Brain microvascular endothelial cell (primary cell): Measurements from ENCODE around the gene CPM.

Experiments used
- DNase-seq: peaks from one replicate; pipeline ENCODE4 v3.0.0-alpha.2; 2020
- H3K27ac ChIP-seq: fragments of 250-450 bp; sonication (Bioruptor Pico); 2 replicates; pipeline ENCODE4 v1.5.1; 2020; ENCODE audit warnings: mild to moderate bottlenecking, moderate library complexity
- H3K27me3 ChIP-seq: fragments of 250-450 bp; sonication (Bioruptor Pico); replicated peaks from 2 replicates; pipeline ENCODE4 v1.5.1; 2020; ENCODE audit warnings: mild to moderate bottlenecking
- H3K36me3 ChIP-seq: fragments of 250-450 bp; sonication (Bioruptor Pico); replicated peaks from 2 replicates; pipeline ENCODE4 v1.5.1; 2020; ENCODE audit warnings: mild to moderate bottlenecking
- H3K4me3 ChIP-seq: 2 replicates; pipeline ENCODE4 v1.5.1; 2011; ENCODE audit warnings: low read depth, mild to moderate bottlenecking, control low read depth, low read length, moderate library complexity
- CTCF ChIP-seq: IDR thresholded peaks from 2 replicates; pipeline ENCODE4 v1.5.1; 2011; ENCODE audit warnings: low read depth, mild to moderate bottlenecking, moderate library complexity, low read length, control low read depth, inconsistent platforms; ENCODE audit errors: missing control alignments
- in situ Hi-C: cut with HindIII; loops from 2 replicates; pipeline ENCODE4 v1.10.0; 2017; ENCODE audit warnings: low sequenced_read_pairs, low pct_ligation_motif_present

Gene CPM

GRCh38 chr12:68886636-68887572, 46.1 kb downstream of the CPM start:
- H3K4me3 ChIP-seq, result no peak overlapping the region
- H3K27me3 ChIP-seq, result no peaks in the 10 kb centered on the region
- in situ Hi-C loops, result no loop called here
- no peaks in the 10 kb centered on the region for H3K36me3 ChIP-seq
- no peak overlapping the region for H3K27ac ChIP-seq
- TF ChIP-seq CTCF, result no peak
- no peak for DNase-seq

GRCh38 chr12:68885381-68885780, 47.6 kb downstream of the CPM start:
- H3K36me3 ChIP-seq, result no peaks in the 10 kb centered on the region
- H3K4me3 ChIP-seq, result no peak overlapping the region
- TF ChIP-seq CTCF, result no peak
- in situ Hi-C loops, result no loop called here
- H3K27me3 ChIP-seq, result no peaks in the 10 kb centered on the region
- no peak for DNase-seq
- no peak overlapping the region for H3K27ac ChIP-seq

GRCh38 chr12:68884251-68884650, 48.7 kb downstream of the CPM start:
- DNase-seq, result no peak
- in situ Hi-C loops, result no loop called here

GRCh38 chr12:68883151-68883550, 49.8 kb downstream of the CPM start:
- Histone ChIP-seq H3K27ac (no peak overlapping the region), H3K4me3 (no peak overlapping the region), H3K36me3 (no peaks in the 10 kb centered on the region), H3K27me3 (no peaks in the 10 kb centered on the region)
- no peak for DNase-seq
- no peak for TF ChIP-seq CTCF
- in situ Hi-C loops, result no loop called here

More at GRCh38 chr12:68884251-68884650, 48.7 kb downstream of the CPM start:
- no peaks in the 10 kb centered on the region for H3K36me3 ChIP-seq
- H3K4me3 ChIP-seq, result no peak overlapping the region
- no peak overlapping the region for H3K27ac ChIP-seq
- no peaks in the 10 kb centered on the region for H3K27me3 ChIP-seq
- TF ChIP-seq CTCF, result no peak

- no peak for TF ChIP-seq CTCF
- no peak for DNase-seq
- no peaks in the 10 kb centered on the region for H3K36me3 ChIP-seq
- no peak overlapping the region for H3K27ac ChIP-seq
- no peaks in the 10 kb centered on the region for H3K27me3 ChIP-seq
- in situ Hi-C loops, result no loop called here
- H3K4me3 ChIP-seq, result no peak overlapping the region
Measured at GRCh38 chr12:68882251-68882964, 50.6 kb downstream of the CPM start.
